IMR-90 (cell line): ENCODE results near the gene LRP1B. TPM values are rescaled to one million over a fixed set of nuclear protein-coding genes. Genes with fewer than 3 reads are reported as not detected.

Source experiments
- ATAC-seq: fragments of 200-7000 bp; cut with Tn5 transposase; 2 replicates; pipeline ENCODE4 v1.9.1; 2020; ENCODE audit warnings: low read depth, mild to moderate bottlenecking, moderate library complexity
- BruUV-seq: library from RNA; stranded (reverse); fragments of 400-500 nt; replicated peaks from 2 replicates; lab custom pipeline; 2021; lab: Mats Ljungman, UMichigan
- CTCF ChIA-PET: fragments of 300-600 bp; formaldehyde crosslinking; extraction: SDS; loops from one replicate; lab custom pipeline; 2021; ENCODE audit warnings: antibody characterized with exemption; lab: Yijun Ruan, JAX
- POLR2A ChIA-PET: fragments of 300-600 bp; sonication (Branson Sonifier 250); formaldehyde crosslinking; loops from one replicate; lab custom pipeline; 2022; ENCODE audit warnings: antibody characterized with exemption; ENCODE audit not compliant: unreplicated experiment; lab: Charles Lee
- DNase-seq: peaks from one replicate; pipeline ENCODE4 v3.0.0; 2013
- H2AFZ ChIP-seq: replicated peaks from 2 replicates; pipeline ENCODE3; 2013; ENCODE audit warnings: low read length, mild to moderate bottlenecking; ENCODE audit not compliant: poor library complexity
- H2AK5ac ChIP-seq: 2 replicates; pipeline ENCODE4 v1.6.1; 2013; ENCODE audit warnings: low read depth, low read length, inconsistent platforms
- H2AK9ac ChIP-seq: replicated peaks from 2 replicates; pipeline ENCODE3; 2013; ENCODE audit warnings: mild to moderate bottlenecking, low read depth, low read length, moderate library complexity; ENCODE audit not compliant: poor library complexity
- H2BK120ac ChIP-seq: 2 replicates; pipeline ENCODE4 v1.6.1; 2013; ENCODE audit warnings: low read depth, low read length, inconsistent platforms
- H2BK15ac ChIP-seq: 3 replicates; pipeline ENCODE4 v1.6.1; 2013; ENCODE audit warnings: low read depth, low read length, inconsistent platforms
- H2BK20ac ChIP-seq: 2 replicates; pipeline ENCODE4 v1.6.1; 2013; ENCODE audit warnings: low read depth, mild to moderate bottlenecking, inconsistent platforms, low read length, moderate library complexity
- H2BK5ac ChIP-seq: 2 replicates; pipeline ENCODE4 v1.6.1; 2013; ENCODE audit warnings: mild to moderate bottlenecking, low read depth, low read length, inconsistent platforms; ENCODE audit not compliant: poor library complexity, severe bottlenecking
- H3K14ac ChIP-seq: replicated peaks from 2 replicates; pipeline ENCODE4 v1.6.1; 2013; ENCODE audit warnings: low read depth, low read length, inconsistent platforms
- H3K18ac ChIP-seq: 2 replicates; pipeline ENCODE4 v1.6.1; 2013; ENCODE audit warnings: low read depth, low read length, control low read depth
- H3K23ac ChIP-seq: 2 replicates; pipeline ENCODE4 v1.6.1; 2013; ENCODE audit warnings: low read depth, low read length, inconsistent platforms
- H3K27ac ChIP-seq: 2 replicates; pipeline ENCODE4 v1.5.1; 2013; ENCODE audit warnings: mild to moderate bottlenecking, control low read depth, low read length; ENCODE audit not compliant: insufficient read depth
- H3K27me3 ChIP-seq: 2 replicates; pipeline ENCODE4 v1.6.1; 2013; ENCODE audit warnings: low read length; ENCODE audit not compliant: control insufficient read depth, insufficient read depth
- H3K36me3 ChIP-seq: 2 replicates; pipeline ENCODE4 v1.6.1; 2013; ENCODE audit warnings: low read length, mixed read lengths; ENCODE audit not compliant: control insufficient read depth, insufficient read depth
- H3K4ac ChIP-seq: 2 replicates; pipeline ENCODE4 v1.6.1; 2013; ENCODE audit warnings: low read depth, low read length, inconsistent platforms
- H3K4me1 ChIP-seq: 2 replicates; pipeline ENCODE4 v1.6.1; 2013; ENCODE audit warnings: low read length, mixed read lengths; ENCODE audit not compliant: control insufficient read depth, insufficient read depth
- H3K4me2 ChIP-seq: 2 replicates; pipeline ENCODE4 v1.6.1; 2013; ENCODE audit warnings: low read depth, mild to moderate bottlenecking, control low read depth, low read length, moderate library complexity
- H3K4me3 ChIP-seq: 2 replicates; pipeline ENCODE4 v1.5.1; 2013; ENCODE audit warnings: low read depth, mild to moderate bottlenecking, control low read depth, low read length, moderate library complexity; ENCODE audit not compliant: insufficient read depth
- H3K56ac ChIP-seq: 2 replicates; pipeline ENCODE4 v1.6.1; 2013; ENCODE audit warnings: low read length, inconsistent platforms; ENCODE audit not compliant: insufficient read depth; ENCODE audit errors: extremely low read depth
- H3K79me1 ChIP-seq, 2 experiments: 2 replicates each; pipeline ENCODE4 v1.6.1; 2013; ENCODE audit warnings: low read length in 2 of 2, inconsistent platforms in 1 of 2, low read depth in 1 of 2
- H3K9ac ChIP-seq: 2 replicates; pipeline ENCODE4 v1.6.1; 2013; ENCODE audit warnings: low read depth, low read length, control low read depth
- H3K9me1 ChIP-seq: 2 replicates; pipeline ENCODE4 v1.6.1; 2013; ENCODE audit warnings: low read length, inconsistent platforms; ENCODE audit not compliant: insufficient read depth
- H3K9me3 ChIP-seq: 2 replicates; pipeline ENCODE4 v1.6.1; 2013; ENCODE audit warnings: low read length; ENCODE audit not compliant: control insufficient read depth, insufficient read depth
- H4K20me1 ChIP-seq: 2 replicates; pipeline ENCODE4 v1.6.1; 2013; ENCODE audit warnings: low read length, inconsistent platforms; ENCODE audit not compliant: insufficient read depth
- H4K5ac ChIP-seq: 2 replicates; pipeline ENCODE4 v1.6.1; 2013; ENCODE audit warnings: mild to moderate bottlenecking, low read depth, low read length, control low read depth
- H4K8ac ChIP-seq, 2 experiments: 2 replicates each; pipeline ENCODE4 v1.6.1; 2013; ENCODE audit warnings: low read depth in 2 of 2, low read length in 2 of 2, control low read depth in 1 of 2, inconsistent platforms in 1 of 2
- H4K91ac ChIP-seq: 2 replicates; pipeline ENCODE4 v1.6.1; 2013; ENCODE audit warnings: low read depth, low read length, inconsistent platforms; ENCODE audit not compliant: insufficient read depth
- FOS ChIP-seq: fragments of 150-350 bp; IDR thresholded peaks from 2 replicates; pipeline ENCODE4 v1.6.1; 2016; ENCODE audit warnings: low read depth, low read length
- MAFK ChIP-seq: IDR thresholded peaks from 2 replicates; pipeline ENCODE4 v1.6.1; 2012; ENCODE audit warnings: low read depth, low read length, improper control_type of control experiment
- NFE2L2 ChIP-seq: fragments of 150-350 bp; IDR thresholded peaks from 2 replicates; pipeline ENCODE4 v1.6.1; 2016; ENCODE audit warnings: low read depth, mild to moderate bottlenecking, low read length
- RAD21 ChIP-seq: IDR thresholded peaks from 2 replicates; pipeline ENCODE4 v1.6.1; 2012; ENCODE audit warnings: low read length, improper control_type of control experiment
- RFX5 ChIP-seq: IDR thresholded peaks from 2 replicates; pipeline ENCODE4 v1.8.0; 2012; ENCODE audit warnings: low read depth, mild to moderate bottlenecking, low read length, moderate library complexity
- SMC3 ChIP-seq: fragments of 150-350 bp; IDR thresholded peaks from 2 replicates; pipeline ENCODE4 v1.6.1; 2016; ENCODE audit warnings: low read depth, mild to moderate bottlenecking, antibody characterized with exemption, low read length, moderate library complexity
- WGBS, 2 experiments: methylation state at CpG; one replicate each; pipeline versions ENCODE4 v1.1.5 to v1.1.7; 2013; ENCODE audit warnings: missing lambda C conversion rate in 2 of 2; ENCODE audit not compliant: insufficient read length in 1 of 2; ENCODE audit errors: extremely low coverage in 2 of 2; 5-methylcytosine and 5-hydroxymethylcytosine counted together
- dilution Hi-C: fragments of 300-500 bp; cut with HindIII; formaldehyde crosslinking; loops from one replicate; pipeline ENCODE4 v1.14.3; 2018; ENCODE audit warnings: low sequenced_read_pairs; ENCODE audit not compliant: unreplicated experiment
- in situ Hi-C: fragments of 300-500 bp; cut with MboI; formaldehyde crosslinking; loops from 3 replicates; pipeline ENCODE4 v1.14.3; 2019; ENCODE audit warnings: low sequenced_read_pairs, inconsistent platforms, mixed read lengths
- intact Hi-C: fragments of 100-400 bp; cut with micrococcal nuclease; formaldehyde crosslinking; loops from 2 replicates; pipeline ENCODE4 v1.10.0; 2022
- polyA plus RNA-seq, 3 experiments: library from polyadenylated mRNA; depleted of rRNA; stranded (reverse); fragments of >200 nt; gene quantifications; 2 replicates each; pipeline ENCODE4 v1.2.3, GENCODE V29; 2012; ENCODE audit warnings: low replicate concordance in 1 of 3
- total RNA-seq: library from RNA; depleted of rRNA; stranded (reverse); fragments of >200 nt; gene quantifications from 2 replicates; pipeline ENCODE4 v1.2.3, GENCODE V29; 2012

The LRP1B gene
- total and polyA plus RNA-seq, 2 of the 4 experiments (the other 2 are of a cell fraction): under 0.01 to 0.02 TPM

- H4K8ac ChIP-seq: no peak overlapping the region
- no peak overlapping the region for H3K18ac ChIP-seq
- H3K9me1 ChIP-seq: peaks cover 3% of the 10 kb centered on the region
- intact Hi-C loops (no loop called here), in situ Hi-C loops (no loop called here), dilution Hi-C loops (no loop called here)
- CTCF ChIA-PET: no interaction called here
- H4K91ac ChIP-seq: no peak overlapping the region
- no peak overlapping the region for H3K23ac ChIP-seq
- peaks cover 2% of the 10 kb centered on the region for H3K4me1 ChIP-seq
- no TSS peak for BruUV-seq
- H3K27me3 ChIP-seq: no peaks in the 10 kb centered on the region
- H2AK9ac ChIP-seq: no peak overlapping the region
- H3K27ac ChIP-seq: no peak overlapping the region
- H3K36me3 ChIP-seq: no peaks in the 10 kb centered on the region
- ATAC-seq (no peak), DNase-seq (no peak)
- H2AK5ac ChIP-seq: no peak overlapping the region
- H2BK120ac ChIP-seq: no peak overlapping the region
- no peaks in the 10 kb centered on the region for H4K20me1 ChIP-seq
- H2AFZ ChIP-seq: no peak overlapping the region
- POLR2A ChIA-PET: no interaction called here
- WGBS, 2 experiments: no CpG with 5 or more reads among the region's 1 CpG
- 0 out of 4 replicates have a peak, but pooled peaks cover 0 to 2% of the 10 kb centered on the region in 2 experiments for H3K79me1 ChIP-seq
- H3K4me2 ChIP-seq: no peak overlapping the region
- H3K4ac ChIP-seq: no peak overlapping the region
- H3K9ac ChIP-seq: no peak overlapping the region
- H3K56ac ChIP-seq: no peak overlapping the region
- no peak overlapping the region for H3K14ac ChIP-seq
- no peaks in the 10 kb centered on the region for H3K9me3 ChIP-seq
- H2BK5ac ChIP-seq: no peak overlapping the region
- H3K4me3 ChIP-seq: no peak overlapping the region
- TF ChIP-seq RAD21 (no peak), MAFK (no peak), NFE2L2 (no peak), SMC3 (no peak), FOS (no peak), RFX5 (no peak)
- H2BK15ac ChIP-seq: no peak overlapping the region
- H2BK20ac ChIP-seq: no peak overlapping the region
- no peak overlapping the region for H4K5ac ChIP-seq
These were observed 1144.4 kb downstream of the LRP1B start for GRCh38 chr2:140986456-140986855.
